NCI-H345 treated with DMSO at 0.1 percent for 48 hours (cell line): ENCODE measurements around the gene VPS35.

Experiments
- DNase-seq: peaks from one replicate; lab custom pipeline; 2025; ENCODE audit not compliant: unreplicated experiment; lab: John Stamatoyannopoulos, UW

Gene VPS35

DNA sequence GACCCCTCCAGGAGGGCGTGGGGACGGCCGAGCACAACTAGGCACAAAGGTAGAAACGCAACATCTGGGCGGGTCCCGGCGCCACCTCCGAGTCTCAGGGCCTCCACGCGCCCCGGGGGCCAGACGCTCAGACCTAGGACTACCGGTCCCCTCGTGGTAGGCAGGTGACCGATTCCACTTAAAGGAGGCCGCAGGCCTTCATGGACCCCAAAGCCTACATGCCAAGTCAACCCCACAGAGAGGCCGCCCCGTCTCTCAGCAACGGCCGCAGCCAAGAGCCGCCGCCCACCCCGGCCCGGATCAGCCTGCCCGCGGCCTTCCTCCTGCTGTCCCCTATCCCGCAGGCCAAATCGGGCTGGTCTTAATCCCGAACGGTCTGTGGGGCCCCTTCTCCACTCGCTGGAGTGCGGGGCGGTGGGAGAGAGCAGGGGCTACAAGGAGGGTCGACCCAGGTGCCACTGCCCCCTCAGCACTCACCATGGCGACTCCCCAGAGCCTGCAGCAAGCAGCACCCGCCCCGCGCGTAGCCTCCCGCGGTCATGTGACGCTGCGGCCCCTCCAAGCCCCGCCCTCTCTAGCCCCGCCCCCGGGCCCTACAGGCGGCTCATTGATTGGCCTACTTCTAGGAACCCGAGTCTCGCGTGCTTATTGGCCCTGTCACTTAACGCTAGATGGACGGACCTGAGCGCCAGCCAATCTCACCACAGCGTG, at the start of gene VPS35:
VPS35 (minus strand) TSS at position 525 of the 711 bp plus-strand sequence; CDS start at position 480, 45 bp downstream.
- DNase-seq, result peak; percentile 92

DNA sequence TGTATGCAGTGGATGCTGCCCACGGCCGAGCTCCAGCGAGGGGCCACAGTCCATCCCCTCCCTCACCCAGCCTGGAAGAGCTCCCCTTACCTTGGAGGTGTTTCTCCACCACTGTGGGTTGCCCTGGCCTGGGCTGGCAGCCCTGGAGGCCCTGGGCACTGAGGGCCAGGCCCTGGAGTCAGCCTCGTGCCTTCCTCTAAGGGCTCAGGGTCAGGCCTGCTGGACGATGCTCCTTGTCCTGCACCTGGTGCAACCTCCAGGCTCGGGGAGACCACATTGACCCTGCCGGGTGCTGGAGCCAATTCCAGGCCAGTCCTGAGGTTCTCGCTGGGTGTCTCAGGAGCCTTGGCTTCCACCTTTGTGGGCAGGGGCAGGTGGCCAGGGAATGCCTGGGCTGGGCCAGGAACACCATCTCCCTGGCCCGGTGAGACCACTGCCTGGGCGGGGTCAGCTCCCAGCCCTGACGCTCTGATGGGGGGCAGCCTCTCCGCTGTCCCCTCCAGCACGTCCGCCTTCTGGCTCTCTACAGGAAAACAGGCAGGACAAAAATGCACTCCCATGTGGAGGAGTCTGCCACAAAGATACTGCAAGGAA, 48.7 kb upstream of the VPS35 start:
- DNase-seq, result no peak

GRCh38 chr16:46736695-46737094, 47.7 kb upstream of the VPS35 start:
- DNase-seq, result no peak

DNA sequence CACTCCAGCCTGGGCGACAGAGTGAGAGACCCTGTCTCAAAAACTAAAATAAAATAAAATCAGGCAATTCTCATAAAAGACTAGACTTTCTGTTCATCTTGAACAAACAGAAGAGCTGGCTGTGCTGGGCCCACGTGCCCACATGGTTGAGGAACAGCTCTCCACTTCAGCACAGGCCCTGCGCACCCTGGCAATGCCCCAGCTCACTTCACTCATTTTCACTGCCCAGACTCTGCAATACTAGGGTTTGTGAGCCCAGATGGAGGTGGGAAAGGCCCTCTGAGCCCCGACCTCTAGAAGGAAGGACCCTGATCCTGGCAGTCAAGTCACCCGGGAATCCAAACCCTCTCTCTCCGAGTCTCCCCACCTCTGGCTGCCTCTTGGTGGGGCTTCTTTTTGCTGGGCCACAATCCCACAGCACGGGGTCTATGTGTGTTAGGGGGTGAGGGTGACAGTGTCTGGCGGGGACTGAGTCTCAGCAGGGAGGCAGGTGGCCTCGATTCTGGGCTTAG, 44.4 kb upstream of the VPS35 start:
- DNase-seq, result no peak

DNA sequence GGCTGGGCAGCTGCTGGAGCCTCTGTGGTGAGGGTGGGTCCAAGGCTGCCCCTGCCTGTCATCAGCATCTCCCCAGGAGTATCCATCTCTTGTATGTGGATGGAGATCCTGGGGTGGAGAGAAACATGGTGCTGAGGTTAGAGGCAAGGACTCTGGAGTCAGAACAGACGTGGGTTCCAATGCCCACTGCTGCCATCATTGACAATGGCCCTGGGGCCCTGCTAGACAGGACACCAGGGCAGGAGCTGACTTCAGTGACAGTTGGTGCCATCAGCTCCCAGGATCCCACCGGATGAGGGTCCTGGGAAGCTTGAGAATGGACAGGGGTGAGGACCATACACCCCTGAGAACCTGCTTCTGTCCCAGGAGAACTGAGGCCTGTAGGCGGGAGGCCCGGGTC, 43.6 kb upstream of the VPS35 start:
- no peak for DNase-seq

DNA sequence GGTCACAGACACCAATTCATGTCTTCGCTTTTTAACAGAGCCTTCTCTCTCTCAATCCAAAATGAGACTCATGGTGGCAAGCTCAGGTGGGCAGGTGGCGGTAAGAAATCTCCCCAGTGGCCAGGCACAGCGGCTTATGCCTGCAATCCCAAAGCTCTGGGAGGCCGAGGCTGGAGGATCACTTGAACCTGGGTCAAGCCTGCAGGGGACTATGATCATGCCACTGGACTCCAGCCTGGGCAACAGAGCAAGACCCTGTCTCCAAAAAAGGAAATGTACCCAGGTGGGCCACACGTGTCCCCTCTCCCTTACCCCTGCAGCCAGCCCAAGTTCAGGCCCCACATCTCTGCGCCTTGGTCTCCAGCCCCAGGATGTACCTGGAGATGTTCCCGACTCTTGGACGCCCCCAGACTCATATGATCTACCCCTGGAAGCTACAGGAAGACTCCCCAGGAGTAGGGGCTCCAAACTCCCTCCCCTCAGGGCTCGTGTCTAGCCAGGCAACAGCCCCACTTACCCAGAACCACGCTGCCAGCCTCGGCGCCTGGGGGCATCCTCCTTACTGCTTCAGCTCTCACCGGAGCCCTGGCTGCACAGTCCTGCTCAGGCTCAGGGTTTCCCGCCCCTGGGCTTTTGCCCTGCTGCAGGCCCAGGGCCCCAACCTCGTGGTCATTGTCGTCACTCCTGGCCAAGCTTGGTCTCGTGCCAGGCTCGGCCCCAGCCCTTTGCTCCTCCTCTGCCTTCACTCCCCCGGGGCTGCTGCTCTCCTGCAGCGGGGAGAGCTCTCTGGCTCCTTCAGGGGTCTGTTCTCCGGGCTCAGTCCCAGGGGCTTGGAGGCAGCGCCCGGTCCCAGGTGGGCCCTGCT, 42.9 kb upstream of the VPS35 start:
- DNase-seq, result no peak

DNA sequence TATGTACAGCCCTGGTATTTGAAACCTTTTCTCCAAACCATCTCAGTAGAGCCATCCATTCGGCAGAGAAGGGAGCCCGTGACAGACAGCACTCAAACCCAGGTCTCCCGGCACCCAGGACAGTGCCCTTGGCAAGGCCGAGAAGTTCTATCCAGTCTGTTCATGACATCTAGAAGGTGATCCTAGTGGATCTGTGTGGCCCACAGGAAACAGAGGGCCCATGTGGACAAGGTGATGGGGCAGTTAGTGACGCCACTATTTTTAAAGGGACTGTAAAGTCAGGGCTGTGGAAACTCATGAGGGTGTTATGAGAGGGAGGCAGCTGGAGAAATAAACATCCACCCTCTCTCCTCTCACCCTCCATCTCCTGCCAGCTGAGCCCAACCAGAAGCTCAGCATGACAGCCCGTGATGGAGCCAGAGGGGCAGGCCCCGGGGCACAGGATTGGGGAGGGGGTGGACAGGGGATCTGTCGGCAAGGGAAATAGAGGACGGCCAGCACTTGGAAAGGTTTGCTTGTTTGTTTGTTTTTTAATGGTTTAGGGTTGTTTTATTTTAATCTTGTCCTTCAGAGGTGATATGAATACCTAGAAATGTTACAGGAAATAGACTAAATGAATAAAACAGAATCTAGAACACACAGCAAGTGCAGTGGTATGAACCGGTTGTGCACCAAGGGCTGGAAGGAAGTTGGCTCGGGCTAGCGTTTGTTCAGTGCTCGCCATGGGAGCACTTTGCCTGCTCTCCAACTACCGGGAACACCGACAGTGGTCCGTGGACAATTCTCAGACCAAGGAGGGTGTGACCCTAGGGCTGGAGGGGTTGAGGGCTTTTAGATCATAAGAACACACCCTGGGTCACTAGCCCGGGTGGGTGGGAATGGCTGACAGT, 42.1 kb upstream of the VPS35 start:
- DNase-seq, result no peak

- no peak for DNase-seq
Observed at GRCh38 chr16:46730126-46730525, 41.1 kb upstream of the VPS35 start.

- no peak for DNase-seq
Observed at GRCh38 chr16:46729326-46729995, 40.5 kb upstream of the VPS35 start.

DNA sequence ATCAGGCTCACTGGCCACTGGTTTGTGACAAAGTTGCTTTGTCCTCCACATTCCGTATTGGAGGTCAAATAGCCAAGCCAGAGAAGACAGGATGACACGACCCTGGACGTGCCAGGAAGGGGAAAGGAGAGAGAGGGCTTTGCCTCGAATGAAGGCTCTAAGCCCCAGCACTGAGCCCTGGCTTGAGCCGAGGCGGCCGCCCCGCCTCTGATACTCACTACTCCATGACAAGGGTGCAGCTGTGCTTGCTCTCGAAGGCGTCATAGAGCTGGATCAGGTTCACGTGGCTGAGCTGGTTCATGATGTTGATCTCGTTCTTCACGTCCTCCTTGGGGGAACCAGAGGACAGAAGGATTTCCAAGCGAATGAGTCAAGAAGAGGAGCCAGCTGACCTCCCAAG, 39.8 kb upstream of the VPS35 start:
- no peak for DNase-seq

GRCh38 chr16:46727630-46728029, 38.7 kb upstream of the VPS35 start:
- no peak for DNase-seq

GRCh38 chr16:46727184-46727583, 38.2 kb upstream of the VPS35 start:
- no peak for DNase-seq

DNA sequence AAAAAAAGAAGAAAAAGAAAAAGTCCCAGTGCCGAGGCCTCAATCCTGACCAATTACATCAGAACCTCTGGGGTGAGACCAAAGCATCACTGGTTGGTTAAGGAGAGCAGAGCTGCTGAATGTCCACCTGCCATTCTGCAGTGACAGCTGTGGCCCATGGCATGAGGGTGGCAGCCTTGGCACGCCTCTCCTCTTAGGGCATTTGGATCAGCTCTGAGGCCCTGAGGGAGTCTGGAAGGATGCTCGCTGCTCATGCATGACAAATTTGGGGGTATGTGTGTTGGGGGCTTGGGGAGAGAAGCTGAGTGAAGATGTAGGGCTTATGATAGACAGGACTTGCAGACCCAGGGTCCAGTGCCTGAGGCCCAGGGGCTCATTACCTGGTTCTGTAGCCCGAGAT, 32.9 kb upstream of the VPS35 start:
- DNase-seq, result no peak

GRCh38 chr16:46720619-46721018, 31.6 kb upstream of the VPS35 start:
- no peak for DNase-seq

- DNase-seq, result no peak
Observed at GRCh38 chr16:46719528-46719927, 30.6 kb upstream of the VPS35 start.

GRCh38 chr16:46718214-46718613, 29.2 kb upstream of the VPS35 start:
- DNase-seq, result no peak

DNA sequence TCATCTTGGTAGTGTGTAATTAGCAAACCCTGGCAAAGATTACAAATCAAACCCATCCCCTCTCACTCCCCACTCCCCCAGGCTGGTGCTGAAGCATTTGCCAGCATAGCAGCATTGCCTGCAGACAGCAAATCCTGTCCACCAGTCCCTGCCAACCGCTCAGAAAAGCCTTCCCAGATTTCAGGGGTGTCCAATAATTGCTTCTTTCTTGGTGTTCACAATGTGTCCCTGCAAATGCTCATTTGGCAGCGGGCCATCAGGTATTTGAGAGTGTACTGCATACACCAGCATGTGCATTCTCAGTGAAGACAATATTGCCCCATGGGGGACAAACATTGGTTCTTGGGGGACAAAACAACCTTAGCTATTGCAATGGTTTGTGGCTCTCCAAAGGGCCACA, 28.7 kb upstream of the VPS35 start:
- DNase-seq, result no peak

- DNase-seq, result no peak
Observed at GRCh38 chr16:46715769-46716305, 26.9 kb upstream of the VPS35 start.

DNA sequence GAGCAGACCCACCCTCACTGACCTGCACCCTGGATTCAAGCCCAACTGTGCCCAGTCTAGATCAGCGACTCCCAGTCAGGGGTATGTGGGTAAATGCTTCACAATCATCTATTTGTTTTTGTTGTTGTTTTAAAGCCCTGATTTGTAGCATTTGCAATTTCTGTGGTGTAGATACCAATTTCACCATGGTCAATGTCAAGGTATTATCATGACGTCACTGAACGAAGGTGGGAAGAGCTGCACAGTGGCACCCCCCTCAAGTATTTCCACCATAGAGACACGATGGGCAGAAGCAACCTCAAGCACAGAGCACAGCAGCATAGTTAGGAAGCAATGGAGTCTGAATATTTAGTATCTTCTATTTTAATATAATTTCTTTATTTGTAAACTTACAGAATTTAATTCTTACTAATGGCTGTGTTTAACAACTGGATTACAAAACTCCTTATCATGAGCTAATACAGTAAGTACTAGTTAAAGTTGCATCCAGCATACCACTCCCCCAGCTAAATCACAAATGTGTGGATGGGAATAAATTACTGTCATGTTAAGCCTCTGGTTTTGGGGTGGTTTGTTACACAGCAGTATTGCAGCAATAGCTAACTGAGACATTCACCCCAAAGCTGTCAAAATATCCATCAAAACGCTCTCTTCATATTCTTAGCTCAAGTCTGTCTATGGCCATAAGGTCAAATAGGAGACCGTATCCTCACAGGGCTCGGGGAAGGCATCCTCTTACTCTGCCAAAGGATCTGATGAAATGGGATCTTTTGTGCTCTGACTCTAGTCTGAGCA, 26.0 kb upstream of the VPS35 start:
- DNase-seq, result no peak
